ENCODE data around the gene SCGB1C2. TPM values are rescaled to one million over a fixed set of nuclear protein-coding genes. Genes with fewer than 3 reads are reported as not detected.

SCGB1C2 gene
- total RNA-seq, 2 experiments from 2014 or later = not detected

GRCh38 chr17:183021-183420 is 45.7 kb downstream of the SCGB1C2 start:
- Mint-ChIP-seq H3K9me3 (ENCODE audit: low read depth) (no peaks in the 10 kb centered on the region), H3K27ac (no peak overlapping the region), H3K4me3 (no peak overlapping the region), H3K27me3 (peaks cover 41% of the 10 kb centered on the region), H3K36me3 (no peaks in the 10 kb centered on the region), H3K4me1 (peaks cover 23% of the 10 kb centered on the region)
- no peak for ATAC-seq
- DNase-seq = no peak
- CTCF ChIA-PET = interaction anchor here (1.3 kb wide), 1 partner anchor 37 kb away, joined by 3 read pairs; no protein-coding TSS in a partner anchor

- Mint-ChIP-seq H3K4me1 (peaks cover 25% of the 10 kb centered on the region), H3K27ac (peak overlapping the region; percentile 69), H3K36me3 (no peaks in the 10 kb centered on the region), H3K27me3 (peaks cover 29% of the 10 kb centered on the region), H3K4me3 (peak overlapping the region; percentile 6), H3K9me3 (ENCODE audit: low read depth) (no peaks in the 10 kb centered on the region)
- ATAC-seq = peak; percentile 28
- DNase-seq = peak; percentile 76
- CTCF ChIA-PET = no interaction called here
These were observed 48.2 kb downstream of the SCGB1C2 start for GRCh38 chr17:185445-186138.

GRCh38 chr17:187130-187529 is 49.8 kb downstream of the SCGB1C2 start:
- DNase-seq = no peak
- peaks cover 22% of the 10 kb centered on the region for H3K4me1 Mint-ChIP-seq
- CTCF ChIA-PET = interaction anchor here (0.7 to 1.4 kb wide), 2 partner anchors 9 to 332 kb away, joined by 3 read pairs; no protein-coding TSS in a partner anchor
- ATAC-seq = no peak
- H3K27ac Mint-ChIP-seq = no peak overlapping the region
- peaks cover 24% of the 10 kb centered on the region for H3K27me3 Mint-ChIP-seq
- no peaks in the 10 kb centered on the region for H3K36me3 Mint-ChIP-seq
- no peak overlapping the region for H3K4me3 Mint-ChIP-seq
- H3K9me3 Mint-ChIP-seq (ENCODE audit: low read depth) = no peaks in the 10 kb centered on the region

Other genes with a start within 250 kb of the SCGB1C2 start
- under 1 TPM in 1 of 2 experiments, not detected in 1; 0.05 TPM for gene DOC2B, start 44.1 kb downstream of the SCGB1C2 start, total RNA-seq
- gene RPH3AL, start 215.2 kb downstream of the SCGB1C2 start, total RNA-seq = 1 to 10 TPM; 1.2 to 2.9 TPM